Neuronal stem cell (in vitro differentiated cells): ENCODE measurements around the gene UBALD1.

Experiments used
- DNase-seq: peaks from one replicate; pipeline ENCODE4 v3.0.0-alpha.2; 2013; ENCODE audit warnings: low spot score
- H2AFZ ChIP-seq: one replicate; pipeline ENCODE4 v1.6.1; 2013; ENCODE audit warnings: mild to moderate bottlenecking, low read length, inconsistent platforms
- H2AK5ac ChIP-seq: 2 replicates; pipeline ENCODE4 v1.6.1; 2013; ENCODE audit warnings: low read depth, mild to moderate bottlenecking, inconsistent platforms, low read length, moderate library complexity, mixed read lengths
- H2BK120ac ChIP-seq: 2 replicates; pipeline ENCODE4 v1.6.1; 2013; ENCODE audit warnings: low read depth, mild to moderate bottlenecking, inconsistent platforms, low read length, moderate library complexity, mixed read lengths
- H2BK12ac ChIP-seq: one replicate; pipeline ENCODE4 v1.6.1; 2013; ENCODE audit warnings: low read length, inconsistent platforms
- H2BK15ac ChIP-seq: 2 replicates; pipeline ENCODE4 v1.6.1; 2013; ENCODE audit warnings: mild to moderate bottlenecking, low read length, inconsistent platforms, mixed read lengths
- H2BK5ac ChIP-seq: one replicate; pipeline ENCODE4 v1.6.1; 2013; ENCODE audit warnings: inconsistent platforms, mild to moderate bottlenecking, low read length, moderate library complexity
- H3K14ac ChIP-seq: one replicate; pipeline ENCODE4 v1.6.1; 2013; ENCODE audit warnings: low read length, inconsistent platforms
- H3K18ac ChIP-seq: 2 replicates; pipeline ENCODE4 v1.6.1; 2013; ENCODE audit warnings: low read length, inconsistent platforms
- H3K23ac ChIP-seq: 2 replicates; pipeline ENCODE4 v1.6.1; 2013; ENCODE audit warnings: low read depth, mild to moderate bottlenecking, mixed read lengths, low read length, inconsistent platforms; ENCODE audit not compliant: poor library complexity
- H3K27ac ChIP-seq: replicated peaks from 3 replicates; pipeline ENCODE4 v1.5.1; 2013; ENCODE audit warnings: low read length, inconsistent platforms
- H3K27me3 ChIP-seq, 3 experiments: 2 replicates each; pipeline ENCODE4 v1.6.1; 2013; ENCODE audit warnings: low read length in 3 of 3, mild to moderate bottlenecking in 2 of 3, inconsistent platforms in 1 of 3, low read depth in 1 of 3, mixed read lengths in 1 of 3, moderate library complexity in 1 of 3; ENCODE audit not compliant: control insufficient read depth in 3 of 3, insufficient read depth in 3 of 3
- H3K36me3 ChIP-seq, 2 donors: replicated peaks in 1 of 2; 2 replicates each; pipeline ENCODE4 v1.6.1; 2013; ENCODE audit warnings: low read length in 2 of 2; ENCODE audit not compliant: control insufficient read depth in 2 of 2, insufficient read depth in 2 of 2
- H3K4ac ChIP-seq: 2 replicates; pipeline ENCODE4 v1.6.1; 2013; ENCODE audit warnings: inconsistent platforms, mild to moderate bottlenecking, low read length, moderate library complexity
- H3K4me1 ChIP-seq, 2 donors: 1 replicate in 1 of 2; 2 replicates in 1 of 2; pipeline ENCODE4 v1.6.1; 2013; ENCODE audit warnings: low read length in 2 of 2, low read depth in 1 of 2; ENCODE audit not compliant: control insufficient read depth in 2 of 2, insufficient read depth in 1 of 2
- H3K4me2 ChIP-seq: one replicate; pipeline ENCODE4 v1.6.1; 2013; ENCODE audit warnings: mild to moderate bottlenecking, low read length, inconsistent platforms; ENCODE audit not compliant: insufficient read depth, poor library complexity, severe bottlenecking
- H3K4me3 ChIP-seq, 2 donors: 2 replicates each; pipeline ENCODE4 v1.5.1; 2013; ENCODE audit warnings: low read length in 2 of 2, mild to moderate bottlenecking in 2 of 2, inconsistent platforms in 1 of 2, moderate library complexity in 1 of 2
- H3K79me1 ChIP-seq: one replicate; pipeline ENCODE4 v1.6.1; 2013; ENCODE audit warnings: low read depth, mild to moderate bottlenecking, inconsistent platforms, low read length, moderate library complexity
- H3K9ac ChIP-seq: one replicate; pipeline ENCODE4 v1.6.1; 2013; ENCODE audit warnings: mild to moderate bottlenecking, low read depth, low read length, inconsistent platforms; ENCODE audit not compliant: poor library complexity
- H3K9me3 ChIP-seq, 2 donors: replicated peaks in 1 of 2; 2 replicates each; pipeline versions ENCODE3 to v1.6.1; 2013; ENCODE audit warnings: low read length in 2 of 2, mild to moderate bottlenecking in 2 of 2, inconsistent platforms in 1 of 2, low read depth in 1 of 2, mixed read lengths in 1 of 2, moderate library complexity in 1 of 2; ENCODE audit not compliant: control insufficient read depth in 2 of 2, insufficient read depth in 1 of 2
- H4K8ac ChIP-seq: one replicate; pipeline ENCODE4 v1.6.1; 2013; ENCODE audit warnings: low read depth, mild to moderate bottlenecking, inconsistent platforms, low read length, moderate library complexity
- H4K91ac ChIP-seq: one replicate; pipeline ENCODE4 v1.6.1; 2013; ENCODE audit warnings: low read length, low read depth, mild to moderate bottlenecking, inconsistent platforms; ENCODE audit not compliant: poor library complexity
- WGBS, 2 donors: extraction: QIAGEN DNeasy Blood & Tissue Kit; methylation state at CpG; one replicate each; pipeline ENCODE4 v1.1.7; 2013; ENCODE audit warnings: missing lambda C conversion rate in 2 of 2, mixed read lengths in 1 of 2; ENCODE audit not compliant: insufficient read length in 2 of 2, insufficient replicate concordance in 1 of 2; ENCODE audit errors: extremely low coverage in 2 of 2; 5-methylcytosine and 5-hydroxymethylcytosine counted together

The UBALD1 gene

GRCh38 chr16:4591706-4592470 lies 22.8 kb downstream of the UBALD1 start:
- no peak overlapping the region for H2BK15ac ChIP-seq
- peak overlapping the region; percentile 39 for H2AK5ac ChIP-seq
- H3K27me3 ChIP-seq, result no peaks in the 10 kb centered on the region
- WGBS, 2 donors, result no CpG with 5 or more reads among the region's 17 CpGs
- no peak overlapping the region for H3K4me3 ChIP-seq
- H2AFZ ChIP-seq, result peak overlapping the region; percentile 33
- H2BK12ac ChIP-seq, result no peak overlapping the region
- peak overlapping the region; percentile 90 for H3K23ac ChIP-seq
- H3K9ac ChIP-seq, result no peak overlapping the region
- H2BK120ac ChIP-seq, result no peak overlapping the region
- peaks cover 2% of the 10 kb centered on the region for H3K79me1 ChIP-seq
- DNase-seq, result no peak
- no peak overlapping the region for H4K91ac ChIP-seq
- peaks cover 0 to 1% of the 10 kb centered on the region in 2 donors for H3K36me3 ChIP-seq
- peak overlapping the region; percentile 14 for H3K18ac ChIP-seq
- peaks cover 4 to 6% of the 10 kb centered on the region in 2 donors for H3K4me1 ChIP-seq
- H3K9me3 ChIP-seq, result peaks cover 0 to 5% of the 10 kb centered on the region in 2 donors
- H4K8ac ChIP-seq, result no peak overlapping the region
- H3K4me2 ChIP-seq, result no peak overlapping the region
- H3K27ac ChIP-seq, result no peak overlapping the region
- H3K14ac ChIP-seq, result peak overlapping the region; percentile 47
- H2BK5ac ChIP-seq, result no peak overlapping the region
- no peak overlapping the region for H3K4ac ChIP-seq

- Histone ChIP-seq H2BK120ac (no peak overlapping the region), H3K23ac (no peak overlapping the region)
Measured at GRCh38 chr16:4591191-4591590, 23.5 kb downstream of the UBALD1 start.

GRCh38 chr16:4588961-4589360 lies 25.7 kb downstream of the UBALD1 start:
- Histone ChIP-seq H3K23ac (no peak overlapping the region), H3K4ac (no peak overlapping the region), H2BK15ac (no peak overlapping the region), H2BK120ac (no peak overlapping the region), H3K9me3 (peaks cover 0 to 5% of the 10 kb centered on the region in 2 donors), H3K18ac (no peak overlapping the region), H2AFZ (no peak overlapping the region), H3K4me3 (no peak overlapping the region), H2BK5ac (no peak overlapping the region), H3K79me1 (peaks cover 2% of the 10 kb centered on the region), H3K4me2 (no peak overlapping the region), H4K91ac (no peak overlapping the region), H3K36me3 (peaks cover 0 to 1% of the 10 kb centered on the region in 2 donors), H2AK5ac (no peak overlapping the region), H2BK12ac (no peak overlapping the region), H3K14ac (no peak overlapping the region), H3K9ac (no peak overlapping the region), H4K8ac (no peak overlapping the region), H3K27ac (no peak overlapping the region), H3K4me1 (peaks cover 4 to 6% of the 10 kb centered on the region in 2 donors), H3K27me3 (no peaks in the 10 kb centered on the region)
- no peak for DNase-seq
- no CpG with 5 or more reads among the region's 6 CpGs for WGBS, 2 donors

More at GRCh38 chr16:4591191-4591590, 23.5 kb downstream of the UBALD1 start:
- Histone ChIP-seq H3K36me3 (peaks cover 0 to 1% of the 10 kb centered on the region in 2 donors), H2AFZ (no peak overlapping the region), H3K27me3 (no peaks in the 10 kb centered on the region), H3K4me2 (no peak overlapping the region), H3K18ac (no peak overlapping the region), H2BK5ac (no peak overlapping the region), H4K8ac (no peak overlapping the region), H3K9me3 (peaks cover 0 to 5% of the 10 kb centered on the region in 2 donors), H3K27ac (no peak overlapping the region), H2BK15ac (no peak overlapping the region), H2AK5ac (no peak overlapping the region), H3K4me1 (peaks cover 4 to 6% of the 10 kb centered on the region in 2 donors), H3K4ac (no peak overlapping the region), H4K91ac (no peak overlapping the region), H3K4me3 (no peak overlapping the region), H2BK12ac (no peak overlapping the region), H3K9ac (no peak overlapping the region), H3K79me1 (peaks cover 2% of the 10 kb centered on the region), H3K14ac (no peak overlapping the region)
- DNase-seq, result no peak
- no CpG with 5 or more reads among the region's 6 CpGs for WGBS, 2 donors

GRCh38 chr16:4588386-4588785 lies 26.3 kb downstream of the UBALD1 start:
- Histone ChIP-seq H2AK5ac (no peak overlapping the region), H2BK15ac (no peak overlapping the region), H3K18ac (no peak overlapping the region), H2BK120ac (no peak overlapping the region), H3K9me3 (peaks cover 0 to 5% of the 10 kb centered on the region in 2 donors), H3K23ac (no peak overlapping the region), H3K36me3 (peaks cover 0 to 1% of the 10 kb centered on the region in 2 donors), H4K91ac (no peak overlapping the region), H3K4ac (no peak overlapping the region), H3K27ac (no peak overlapping the region), H3K27me3 (no peaks in the 10 kb centered on the region), H2AFZ (no peak overlapping the region), H4K8ac (no peak overlapping the region), H3K4me2 (no peak overlapping the region), H3K4me1 (peaks cover 4 to 6% of the 10 kb centered on the region in 2 donors), H3K14ac (no peak overlapping the region), H3K79me1 (peaks cover 2% of the 10 kb centered on the region), H3K9ac (no peak overlapping the region), H3K4me3 (no peak overlapping the region), H2BK12ac (no peak overlapping the region), H2BK5ac (no peak overlapping the region)
- no peak for DNase-seq
- no CpG with 5 or more reads among the region's 2 CpGs for WGBS, 2 donors
